Measurements from ENCODE around the gene KCNIP1.
A peak's percentile ranks its signal among the peaks of the same experiment; 100 is the strongest.

The KCNIP1 gene

GRCh38 chr5:170503990-170504596, at the start of gene KCNIP1:
KCNIP1 (plus strand) TSS chr5:170504020.
- intact Hi-C loops (cut with DNase I): no loop called here
- DNase-seq: peak in 39 of 42 donors; percentile 26 to 82 (median 62)

GRCh38 chr5:170463426-170463825, 40.4 kb upstream of the KCNIP1 start:
- DNase-seq: no peak
- intact Hi-C loops (cut with DNase I): no loop called here

- intact Hi-C loops (cut with DNase I): no loop called here
- peak in 2 of 42 donors; percentile 4 to 7 for DNase-seq
Measured at GRCh38 chr5:170464280-170465127, 39.3 kb upstream of the KCNIP1 start.

GRCh38 chr5:170466553-170466952, 37.3 kb upstream of the KCNIP1 start:
- intact Hi-C loops (cut with DNase I): no loop called here
- peak in 1 of 42 donors; percentile 4 for DNase-seq

- DNase-seq: peak in 3 of 42 donors; percentile 13 to 37 (median 37)
- intact Hi-C loops (cut with DNase I): no loop called here
Measured at GRCh38 chr5:170466988-170467707, 36.7 kb upstream of the KCNIP1 start.

GRCh38 chr5:170468633-170469285, 35.1 kb upstream of the KCNIP1 start:
- peak in 1 of 42 donors; percentile 29 for DNase-seq

GRCh38 chr5:170469414-170469813, 34.4 kb upstream of the KCNIP1 start:
- intact Hi-C loops (cut with DNase I): no loop called here

More at GRCh38 chr5:170468633-170469285, 35.1 kb upstream of the KCNIP1 start:
- intact Hi-C loops (cut with DNase I): no loop called here

GRCh38 chr5:170470275-170470674, 33.5 kb upstream of the KCNIP1 start:
- DNase-seq: peak in 2 of 42 donors; percentile 10 to 23
- intact Hi-C loops (cut with DNase I): no loop called here

More at GRCh38 chr5:170469414-170469813, 34.4 kb upstream of the KCNIP1 start:
- DNase-seq: peak in 1 of 42 donors; percentile 21

- peak in 1 of 42 donors; percentile 13 for DNase-seq
- intact Hi-C loops (cut with DNase I): no loop called here
Measured at GRCh38 chr5:170470808-170471404, 32.9 kb upstream of the KCNIP1 start.

- intact Hi-C loops (cut with DNase I): no loop called here
- peak in 1 of 42 donors; percentile 25 for DNase-seq
Measured at GRCh38 chr5:170471551-170472178, 32.2 kb upstream of the KCNIP1 start.

- intact Hi-C loops (cut with DNase I): no loop called here
- DNase-seq: no peak
Measured at GRCh38 chr5:170473642-170474041, 30.2 kb upstream of the KCNIP1 start.

- no peak for DNase-seq
- intact Hi-C loops (cut with DNase I): no loop called here
Measured at GRCh38 chr5:170474489-170475274, 29.1 kb upstream of the KCNIP1 start.

GRCh38 chr5:170475294-170476000, 28.4 kb upstream of the KCNIP1 start:
- intact Hi-C loops (cut with DNase I): no loop called here
- peak in 3 of 42 donors; percentile 24 to 57 (median 41) for DNase-seq

GRCh38 chr5:170476704-170477103, 27.1 kb upstream of the KCNIP1 start:
- no peak for DNase-seq
- intact Hi-C loops (cut with DNase I): no loop called here

- intact Hi-C loops (cut with DNase I): no loop called here
- no peak for DNase-seq
Measured at GRCh38 chr5:170477906-170478305, 25.9 kb upstream of the KCNIP1 start.

- intact Hi-C loops (cut with DNase I): no loop called here
- no peak for DNase-seq
Measured at GRCh38 chr5:170478306-170478705, 25.5 kb upstream of the KCNIP1 start.

- peak in 1 of 42 donors; percentile 6 for DNase-seq
- intact Hi-C loops (cut with DNase I): no loop called here
Measured at GRCh38 chr5:170479484-170479883, 24.3 kb upstream of the KCNIP1 start.

Data from head of caudate nucleus (tissue), 42 donors.